Measurements from ENCODE around the gene CUX1. TPM values are rescaled to one million over a fixed set of nuclear protein-coding genes. Genes with fewer than 3 reads are reported as not detected.

Gene CUX1
- total RNA-seq, 1 experiment from 2014 or later = 47.6 TPM

DNA sequence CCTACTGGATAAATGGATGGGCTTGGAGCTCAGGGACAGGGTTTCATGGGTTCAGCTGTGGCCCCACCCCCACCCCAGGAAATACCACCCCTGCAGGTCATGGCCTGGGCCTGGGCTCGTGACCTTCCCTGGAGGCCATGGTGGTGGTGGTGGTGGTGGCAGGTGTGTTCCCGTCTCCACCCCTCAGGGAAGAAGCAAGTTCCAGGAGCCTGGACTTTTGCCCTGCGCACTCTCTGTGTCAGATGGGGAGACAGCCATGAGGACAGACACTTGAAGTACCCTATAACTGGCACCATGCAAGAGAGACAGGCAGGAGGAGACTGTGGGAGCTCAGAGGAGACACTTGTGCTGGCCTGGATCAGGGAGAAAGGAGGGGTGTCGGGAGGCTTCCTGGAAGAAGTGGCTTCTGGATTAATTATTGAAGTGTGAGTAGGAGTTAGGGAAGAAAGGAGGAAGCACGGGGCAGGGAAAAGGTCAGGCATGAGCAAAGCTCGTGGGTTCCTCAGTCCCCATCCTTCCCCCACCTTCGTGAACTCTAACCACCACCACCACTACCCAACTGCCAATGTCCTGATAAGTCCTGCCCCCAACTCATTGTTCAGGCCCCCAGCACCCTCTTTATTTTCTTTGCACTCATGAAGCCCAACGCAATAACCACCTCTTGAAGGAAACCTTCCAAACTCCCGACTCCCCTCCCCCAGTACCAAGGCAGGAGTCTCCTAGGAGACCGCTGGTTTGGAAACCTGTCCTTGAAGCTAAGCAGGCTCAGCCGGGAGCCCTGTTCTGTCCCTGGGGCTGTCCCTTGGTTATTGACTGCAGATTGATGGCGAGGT is 478.1 kb downstream of the CUX1 start:
- no peaks in the 10 kb centered on the region for H3K9me3 Mint-ChIP-seq (ENCODE audit: unreplicated experiment)
- ChIA-PET POLR2A (interaction anchor here (0.6 to 2.0 kb wide), 2 partner anchors 8 to 100 kb away, joined by 5 to 7 read pairs; partner anchors contain the start of gene SH2B2), CTCF (interaction anchor here (0.7 kb wide), 1 partner anchor 109 kb away, joined by 4 read pairs; no protein-coding TSS in a partner anchor)
- BruUV-seq (replicated peaks) = no TSS peak
- no peaks in the 10 kb centered on the region for H3K27me3 Mint-ChIP-seq (ENCODE audit: insufficient read depth, unreplicated experiment)
- H3K4me3 Mint-ChIP-seq (ENCODE audit: unreplicated experiment) = no peak overlapping the region
- DNase-seq (ENCODE audit: unreplicated experiment) = no peak
- TF ChIP-seq, protein P1, sequence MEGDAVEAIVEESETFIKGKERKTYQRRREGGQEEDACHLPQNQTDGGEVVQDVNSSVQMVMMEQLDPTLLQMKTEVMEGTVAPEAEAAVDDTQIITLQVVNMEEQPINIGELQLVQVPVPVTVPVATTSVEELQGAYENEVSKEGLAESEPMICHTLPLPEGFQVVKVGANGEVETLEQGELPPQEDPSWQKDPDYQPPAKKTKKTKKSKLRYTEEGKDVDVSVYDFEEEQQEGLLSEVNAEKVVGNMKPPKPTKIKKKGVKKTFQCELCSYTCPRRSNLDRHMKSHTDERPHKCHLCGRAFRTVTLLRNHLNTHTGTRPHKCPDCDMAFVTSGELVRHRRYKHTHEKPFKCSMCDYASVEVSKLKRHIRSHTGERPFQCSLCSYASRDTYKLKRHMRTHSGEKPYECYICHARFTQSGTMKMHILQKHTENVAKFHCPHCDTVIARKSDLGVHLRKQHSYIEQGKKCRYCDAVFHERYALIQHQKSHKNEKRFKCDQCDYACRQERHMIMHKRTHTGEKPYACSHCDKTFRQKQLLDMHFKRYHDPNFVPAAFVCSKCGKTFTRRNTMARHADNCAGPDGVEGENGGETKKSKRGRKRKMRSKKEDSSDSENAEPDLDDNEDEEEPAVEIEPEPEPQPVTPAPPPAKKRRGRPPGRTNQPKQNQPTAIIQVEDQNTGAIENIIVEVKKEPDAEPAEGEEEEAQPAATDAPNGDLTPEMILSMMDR (IDR thresholded peaks at IDR 0.05; ENCODE audit: unreplicated experiment) = no peak
- peaks cover 6% of the 10 kb centered on the region for H3K4me1 Mint-ChIP-seq (ENCODE audit: insufficient read depth, unreplicated experiment)
- H3K27ac Mint-ChIP-seq (ENCODE audit: low read depth, unreplicated experiment) = no peak overlapping the region
- intact Hi-C loops (cut with micrococcal nuclease) = no loop called here
- H3K36me3 Mint-ChIP-seq (ENCODE audit: insufficient read depth, unreplicated experiment) = no peaks in the 10 kb centered on the region

DNA sequence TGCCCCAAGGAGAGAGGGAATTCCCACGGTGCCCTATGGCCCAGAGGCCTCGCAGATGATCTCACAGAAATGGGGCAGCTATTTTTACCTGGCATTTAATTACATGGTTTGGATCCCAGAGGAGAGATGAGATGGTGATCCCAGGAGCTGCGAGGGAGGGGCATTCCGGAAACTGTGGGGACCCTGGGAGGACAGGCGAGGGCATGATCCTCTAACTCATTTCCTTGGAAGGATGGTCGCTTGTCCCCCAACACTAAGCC is 478.7 kb downstream of the CUX1 start:
- Mint-ChIP-seq H3K36me3 (ENCODE audit: insufficient read depth, unreplicated experiment) (no peaks in the 10 kb centered on the region), H3K27ac (ENCODE audit: low read depth, unreplicated experiment) (no peak overlapping the region), H3K9me3 (ENCODE audit: unreplicated experiment) (no peaks in the 10 kb centered on the region), H3K27me3 (ENCODE audit: insufficient read depth, unreplicated experiment) (no peaks in the 10 kb centered on the region), H3K4me1 (ENCODE audit: insufficient read depth, unreplicated experiment) (peaks cover 6% of the 10 kb centered on the region), H3K4me3 (ENCODE audit: unreplicated experiment) (no peak overlapping the region)
- TF ChIP-seq, protein P1 (IDR thresholded peaks at IDR 0.05; ENCODE audit: unreplicated experiment) = no peak
- BruUV-seq (replicated peaks) = no TSS peak
- no peak for DNase-seq (ENCODE audit: unreplicated experiment)
- ChIA-PET CTCF (interaction anchor here (0.6 to 0.7 kb wide), 2 partner anchors 26 to 109 kb away, joined by 3 to 4 read pairs; no protein-coding TSS in a partner anchor), POLR2A (interaction anchor here (0.6 to 2.0 kb wide), 2 partner anchors 9 to 100 kb away, joined by 5 to 7 read pairs; partner anchors contain the start of gene SH2B2)
- intact Hi-C loops (cut with micrococcal nuclease) = no loop called here

DNA sequence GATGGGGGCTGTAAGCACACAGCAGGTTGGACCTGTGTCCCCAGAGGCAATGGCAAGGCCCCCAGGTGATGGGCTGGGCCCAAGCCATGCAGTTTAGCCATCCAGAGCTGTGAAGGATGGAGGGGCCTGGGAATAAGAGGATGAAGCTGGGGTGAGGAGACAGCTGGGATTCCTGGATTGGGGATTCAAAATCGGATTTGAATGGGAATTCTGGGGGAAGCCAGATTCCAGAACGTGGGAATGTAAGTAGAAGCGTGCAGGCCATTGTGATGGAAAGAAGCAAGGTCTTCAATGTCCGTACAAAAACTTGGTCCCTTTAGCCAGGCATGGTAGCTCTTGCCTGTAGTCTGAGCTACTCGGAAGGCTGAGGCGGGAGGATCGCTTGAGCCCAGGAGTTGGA is 479.1 kb downstream of the CUX1 start:
- CTCF ChIA-PET = interaction anchor here (0.6 to 0.7 kb wide), 2 partner anchors 26 to 108 kb away, joined by 3 to 4 read pairs; no protein-coding TSS in a partner anchor
- no peak overlapping the region for H3K27ac Mint-ChIP-seq (ENCODE audit: low read depth, unreplicated experiment)

More for the DNA sequence above, 479.1 kb downstream of the CUX1 start:
- POLR2A ChIA-PET = interaction anchor here (0.6 to 2.0 kb wide), 2 partner anchors 9 to 99 kb away, joined by 5 to 7 read pairs; partner anchors contain the start of gene SH2B2
- Mint-ChIP-seq H3K27me3 (ENCODE audit: insufficient read depth, unreplicated experiment) (no peaks in the 10 kb centered on the region), H3K4me1 (ENCODE audit: insufficient read depth, unreplicated experiment) (peaks cover 2% of the 10 kb centered on the region), H3K4me3 (ENCODE audit: unreplicated experiment) (no peak overlapping the region), H3K9me3 (ENCODE audit: unreplicated experiment) (no peaks in the 10 kb centered on the region), H3K36me3 (ENCODE audit: insufficient read depth, unreplicated experiment) (no peaks in the 10 kb centered on the region)
- no peak for DNase-seq (ENCODE audit: unreplicated experiment)
- no TSS peak for BruUV-seq (replicated peaks)
- intact Hi-C loops (cut with micrococcal nuclease) = no loop called here
- TF ChIP-seq, protein P1 (IDR thresholded peaks at IDR 0.05; ENCODE audit: unreplicated experiment) = no peak
